Brain pericyte (primary cell): ENCODE measurements around the gene OR2A14.
"Not testable (repeated sequence)": the region's sequence is repeated elsewhere in the genome, so short reads cannot be mapped to it uniquely, and the experiment has no call there.

Experiments used
- DNase-seq: peaks from one replicate; pipeline ENCODE4 v3.0.0-alpha.2; 2012; ENCODE audit warnings: low read depth, low spot score

The OR2A14 gene

GRCh38 chr7:144148224-144148827 is 25.4 kb downstream of the OR2A14 start:
- no peak for DNase-seq

DNA sequence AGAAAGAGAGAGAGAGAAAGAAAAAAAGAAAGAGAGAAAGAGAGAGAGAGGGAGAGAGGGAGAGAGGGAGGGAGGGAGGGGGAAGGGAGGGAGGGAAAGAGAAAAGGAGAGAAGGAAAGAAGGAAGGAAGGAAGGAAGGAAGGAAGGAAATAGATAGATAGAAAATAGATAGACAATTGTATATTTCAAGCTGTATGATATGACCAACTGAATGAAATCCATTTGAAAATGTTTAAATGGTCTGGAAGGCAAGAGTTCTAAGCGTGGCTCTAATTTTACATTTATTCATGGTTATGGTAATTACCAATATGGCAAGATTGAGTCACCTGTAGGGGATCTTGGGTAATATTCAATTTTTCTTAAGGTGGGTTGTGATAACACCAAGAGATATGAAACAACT is 35.9 kb downstream of the OR2A14 start:
- no peak for DNase-seq

GRCh38 chr7:144164784-144165183 is 41.8 kb downstream of the OR2A14 start:
- DNase-seq: no peak

DNA sequence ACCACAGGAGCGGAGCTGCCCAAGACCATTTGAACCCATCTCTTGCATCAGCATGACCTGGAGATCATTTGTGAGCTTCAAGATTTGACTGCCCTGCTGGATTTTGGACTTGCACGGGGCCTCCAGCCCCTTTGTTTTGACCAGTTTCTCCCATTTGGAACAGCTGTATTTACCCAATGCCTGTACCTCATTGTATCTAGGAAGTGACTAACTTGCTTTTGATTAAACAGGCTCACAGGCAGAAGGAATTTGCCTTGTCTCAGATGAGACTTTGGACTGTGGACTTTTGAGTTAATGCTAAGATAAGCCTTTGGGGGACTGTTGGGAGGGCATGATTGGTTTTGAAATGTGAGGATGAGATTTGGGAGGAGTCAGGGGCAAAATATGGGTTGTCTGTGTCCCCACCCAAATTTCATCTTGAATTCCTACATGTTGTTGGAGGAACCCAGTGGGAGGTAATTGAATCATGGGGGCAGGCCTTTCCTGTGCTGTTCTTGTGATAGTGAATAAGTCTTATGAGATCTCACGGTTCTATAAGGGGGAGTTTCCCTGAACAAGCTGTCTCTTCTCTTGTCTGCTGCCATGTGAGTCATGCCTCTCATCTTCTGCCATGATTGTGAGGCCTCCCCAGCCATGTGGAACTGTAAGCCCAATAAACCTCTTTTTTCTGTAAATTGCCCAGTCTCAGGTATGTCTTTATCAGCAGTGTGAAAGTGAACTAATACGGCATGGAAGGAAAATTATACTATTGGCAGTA is 48.8 kb downstream of the OR2A14 start:
- DNase-seq: not testable (repeated sequence)

GRCh38 chr7:144174613-144175012 is 51.6 kb downstream of the OR2A14 start:
- DNase-seq: no peak

DNA sequence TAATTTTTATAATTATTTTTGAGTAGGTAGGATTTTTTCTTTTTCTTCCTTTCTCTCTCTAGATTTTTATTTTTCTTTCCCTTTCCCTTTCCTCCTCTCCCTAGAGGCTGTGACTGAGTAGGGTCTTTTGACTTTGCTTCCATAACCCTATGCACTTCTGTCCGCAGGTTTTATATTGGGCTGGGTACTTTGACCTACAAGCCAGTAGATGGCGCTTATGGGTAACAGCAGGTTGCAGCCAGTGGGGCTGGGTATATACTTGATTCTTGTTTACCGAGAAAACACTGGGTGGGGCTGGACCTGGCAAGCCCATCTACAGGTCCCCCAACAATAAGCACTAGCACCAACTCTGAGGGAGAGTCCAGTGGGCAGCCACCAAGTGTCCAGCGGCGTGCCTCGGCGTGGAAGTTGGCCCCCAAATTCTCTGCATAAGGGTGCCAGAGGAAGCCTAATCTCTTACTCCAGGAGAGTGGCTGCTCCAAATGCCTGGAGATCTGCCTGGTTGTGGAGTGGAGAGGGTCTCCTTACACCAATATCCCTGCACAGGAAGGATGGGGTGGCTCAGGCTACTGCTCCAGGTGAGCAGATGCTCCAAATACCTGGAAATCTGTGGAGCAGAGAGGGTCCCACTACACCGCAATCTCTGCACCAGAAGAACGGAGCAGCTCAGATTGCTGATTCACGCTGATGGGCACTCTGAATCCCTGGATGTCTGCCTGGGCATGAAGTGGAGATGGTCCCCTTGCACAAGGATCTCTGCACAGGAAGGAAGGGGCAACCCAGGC is 55.6 kb downstream of the OR2A14 start:
- DNase-seq: not testable (repeated sequence)

GRCh38 chr7:144179165-144179479 is 56.1 kb downstream of the OR2A14 start:
- DNase-seq: not testable (repeated sequence)
